A673 (cell line): Measurements from ENCODE around the gene ARMC10. TPM values are rescaled to one million over a fixed set of nuclear protein-coding genes. Genes with fewer than 3 reads are reported as not detected.

Source experiments
- BruUV-seq: library from RNA; stranded (reverse); fragments of 400-500 nt; replicated peaks from 2 replicates; lab custom pipeline; 2021; lab: Mats Ljungman, UMichigan
- CTCF ChIA-PET: fragments of 300-600 bp; sonication (Branson Sonifier 250); formaldehyde crosslinking; loops from one replicate; lab custom pipeline; 2022; ENCODE audit warnings: antibody characterized with exemption; lab: Charles Lee
- POLR2A ChIA-PET: fragments of 300-600 bp; sonication (Branson Sonifier 250); formaldehyde crosslinking; loops from one replicate; lab custom pipeline; 2022; ENCODE audit warnings: antibody characterized with exemption; ENCODE audit not compliant: low non-redundant PET; lab: Charles Lee
- DNase-seq: peaks from one replicate; pipeline ENCODE4 v3.0.0-alpha.2; 2015; ENCODE audit warnings: low spot score
- H3K27ac ChIP-seq: fragments of 200-600 bp; sonication (generic); 2 replicates; pipeline ENCODE4 v1.5.1; 2016; ENCODE audit warnings: mixed run types, low read depth, mild to moderate bottlenecking, mixed read lengths, antibody characterized with exemption, low read length; ENCODE audit not compliant: poor library complexity, severe bottlenecking
- H3K27me3 ChIP-seq: fragments of 200-600 bp; sonication (generic); replicated peaks from 2 replicates; pipeline ENCODE4 v1.6.1; 2017; ENCODE audit warnings: mixed run types, low read depth, mild to moderate bottlenecking, mixed read lengths, antibody characterized with exemption, low read length; ENCODE audit not compliant: insufficient read depth, poor library complexity
- H3K36me3 ChIP-seq: fragments of 200-600 bp; sonication (generic); 2 replicates; pipeline ENCODE4 v1.6.1; 2016; ENCODE audit warnings: mixed run types, mild to moderate bottlenecking, mixed read lengths, antibody characterized with exemption, low read length; ENCODE audit not compliant: insufficient read depth, poor library complexity, severe bottlenecking
- H3K4me1 ChIP-seq: fragments of 200-600 bp; sonication (generic); 2 replicates; pipeline ENCODE4 v1.6.1; 2017; ENCODE audit warnings: mixed run types, mild to moderate bottlenecking, mixed read lengths, antibody characterized with exemption, low read length; ENCODE audit not compliant: insufficient read depth, poor library complexity, severe bottlenecking
- H3K4me3 ChIP-seq: fragments of 200-600 bp; sonication (generic); 2 replicates; pipeline ENCODE4 v1.5.1; 2016; ENCODE audit warnings: low read depth, mixed run types, mild to moderate bottlenecking, mixed read lengths, low read length; ENCODE audit not compliant: poor library complexity, severe bottlenecking
- H3K9me3 ChIP-seq: fragments of 200-600 bp; sonication (generic); 2 replicates; pipeline ENCODE4 v1.6.1; 2016; ENCODE audit warnings: mixed run types, low read depth, mild to moderate bottlenecking, mixed read lengths, antibody characterized with exemption, low read length; ENCODE audit not compliant: poor library complexity, severe bottlenecking
- CTCF ChIP-seq: fragments of 300-800, 200-600 bp; sonication (generic); conservative IDR thresholded peaks from 2 replicates; pipeline ENCODE4 v1.5.1; 2017; ENCODE audit warnings: low read depth, mild to moderate bottlenecking, antibody characterized with exemption, low read length, moderate library complexity, mixed read lengths
- EZH2 ChIP-seq: fragments of 200-600 bp; sonication (generic); IDR thresholded peaks from 2 replicates; pipeline ENCODE4 v1.6.1; 2017; ENCODE audit warnings: borderline replicate concordance, low read depth, mild to moderate bottlenecking, mixed read lengths, antibody characterized with exemption, low read length; ENCODE audit not compliant: poor library complexity, severe bottlenecking
- intact Hi-C: fragments of 100-400 bp; cut with micrococcal nuclease; formaldehyde crosslinking; loops from one replicate; pipeline ENCODE4 v1.10.0; 2022; ENCODE audit not compliant: unreplicated experiment
- total RNA-seq: library from RNA; stranded (reverse); gene quantifications from 2 replicates; pipeline ENCODE4 v1.2.3, GENCODE V29; 2021

ARMC10 gene
- total RNA-seq, 1 experiment from 2014 or later: 32.0 TPM

- ChIA-PET POLR2A (no interaction called here), CTCF (interaction anchor here (1.3 kb wide), 1 partner anchor 301 kb away, joined by 5 read pairs; no protein-coding TSS in a partner anchor)
- peaks cover 6% of the 10 kb centered on the region for H3K4me1 ChIP-seq
- intact Hi-C loops: no loop called here
- no peak overlapping the region for H3K4me3 ChIP-seq
- TF ChIP-seq EZH2 (no peak), CTCF (no peak)
- BruUV-seq: no TSS peak
- H3K36me3 ChIP-seq: no peaks in the 10 kb centered on the region
- DNase-seq: peak; percentile 40
- H3K27me3 ChIP-seq: no peaks in the 10 kb centered on the region
- no peak overlapping the region for H3K27ac ChIP-seq
- no peaks in the 10 kb centered on the region for H3K9me3 ChIP-seq
Observed at GRCh38 chr7:103059471-103059870, 15.5 kb upstream of the ARMC10 start.

- TF ChIP-seq CTCF (no peak), EZH2 (no peak)
- H3K4me3 ChIP-seq: no peak overlapping the region
- no peaks in the 10 kb centered on the region for H3K9me3 ChIP-seq
- no peak for DNase-seq
- no peaks in the 10 kb centered on the region for H3K36me3 ChIP-seq
- POLR2A ChIA-PET: no interaction called here
- no peak overlapping the region for H3K27ac ChIP-seq
- CTCF ChIA-PET: no interaction called here
- no TSS peak for BruUV-seq
- intact Hi-C loops: no loop called here
- peaks cover 6% of the 10 kb centered on the region for H3K4me1 ChIP-seq
- no peaks in the 10 kb centered on the region for H3K27me3 ChIP-seq
Observed at GRCh38 chr7:103063895-103064294, 11.0 kb upstream of the ARMC10 start.

GRCh38 chr7:103065667-103066066 lies 9.3 kb upstream of the ARMC10 start:
- CTCF ChIA-PET: interaction anchor here (0.7 to 1.8 kb wide), 2 partner anchors 193 to 307 kb away, joined by 3 to 23 read pairs; no protein-coding TSS in a partner anchor
- TF ChIP-seq CTCF: peak; percentile 74
- TF ChIP-seq EZH2: no peak
- DNase-seq: peak; percentile 80
- intact Hi-C loops: loop anchor here (5.0 kb wide), 1 partner anchor 313 kb away; no protein-coding TSS in a partner anchor
- Histone ChIP-seq H3K27me3 (no peaks in the 10 kb centered on the region), H3K36me3 (no peaks in the 10 kb centered on the region), H3K4me3 (no peak overlapping the region), H3K27ac (no peak overlapping the region), H3K4me1 (no peaks in the 10 kb centered on the region), H3K9me3 (no peaks in the 10 kb centered on the region)
- BruUV-seq: no TSS peak
- POLR2A ChIA-PET: no interaction called here
